ENCODE data around the gene COMP.
A peak's percentile ranks its signal among the peaks of the same experiment; 100 is the strongest.

Gene COMP

DNA sequence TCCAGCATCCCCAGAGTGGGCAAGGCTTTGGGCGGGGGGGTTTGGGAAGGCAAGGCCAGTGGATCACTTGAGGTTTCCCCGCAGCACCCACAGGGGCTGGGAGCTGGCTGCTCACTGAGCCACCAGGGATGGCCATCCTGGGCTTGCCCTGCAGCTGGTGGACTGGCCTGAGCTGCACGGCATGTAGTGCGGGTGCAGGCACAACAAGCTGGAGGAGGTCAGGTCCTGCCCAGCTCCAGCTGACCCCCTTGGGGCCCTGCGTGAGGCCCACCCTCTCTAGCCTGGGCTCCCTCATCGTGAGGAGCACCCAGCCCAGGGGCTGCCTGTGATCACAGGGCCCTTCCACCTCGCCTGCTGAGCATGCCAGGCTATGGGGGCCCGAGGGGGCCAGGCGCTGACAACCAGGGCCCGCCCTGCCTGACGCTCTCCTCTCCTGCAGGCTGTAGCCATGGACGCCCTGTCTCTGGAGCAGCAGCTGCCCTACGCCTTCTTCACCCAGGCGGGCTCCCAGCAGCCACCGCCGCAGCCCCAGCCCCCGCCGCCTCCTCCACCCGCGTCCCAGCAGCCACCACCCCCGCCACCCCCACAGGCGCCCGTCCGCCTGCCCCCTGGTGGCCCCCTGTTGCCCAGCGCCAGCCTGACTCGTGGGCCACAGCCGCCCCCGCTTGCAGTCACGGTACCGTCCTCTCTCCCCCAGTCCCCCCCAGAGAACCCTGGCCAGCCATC, 22.9 kb downstream of the COMP start:
- Histone ChIP-seq H3K27ac (ENCODE audit: low read length) (no peak overlapping the region), H3K9ac (ENCODE audit: low read length in 2 of 2) (no peak overlapping the region), H3K27me3 (ENCODE audit: control insufficient read depth in 1 of 2, insufficient read depth in 2 of 2, low read length in 2 of 2) (no peaks in the 10 kb centered on the region), H3K4me1 (ENCODE audit: control insufficient read depth, insufficient read depth, low read length) (no peaks in the 10 kb centered on the region), H3K36me3 (ENCODE audit: control insufficient read depth in 2 of 2, insufficient read depth in 2 of 2, low read length in 2 of 2) (no peaks in the 10 kb centered on the region), H3K4me3 (ENCODE audit: low read length in 2 of 2) (no peak overlapping the region), H3K9me3 (ENCODE audit: control insufficient read depth in 2 of 2, low read length in 2 of 2) (no peaks in the 10 kb centered on the region)

DNA sequence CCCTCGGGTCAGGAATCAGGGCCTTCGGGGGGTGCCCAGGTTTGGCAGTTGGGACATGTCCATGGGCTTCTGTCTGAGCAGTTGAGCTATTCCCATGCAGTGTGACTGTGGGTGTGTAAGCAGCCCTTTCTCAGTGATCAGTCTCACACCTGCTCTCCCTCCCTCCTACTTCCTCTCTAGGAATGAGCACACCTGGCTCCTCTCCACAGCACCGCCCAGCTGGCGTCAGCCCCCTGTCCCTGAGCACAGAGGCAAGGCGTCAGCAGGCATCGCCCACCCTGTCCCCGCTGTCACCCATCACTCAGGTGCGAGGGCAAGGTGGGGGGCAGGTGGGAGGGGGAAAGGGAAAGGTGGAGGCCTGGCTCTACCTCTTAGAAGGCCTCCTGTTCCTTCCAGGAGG, 25.9 kb downstream of the COMP start:
- Histone ChIP-seq H3K9me3 (ENCODE audit: control insufficient read depth in 2 of 2, low read length in 2 of 2) (no peaks in the 10 kb centered on the region), H3K9ac (ENCODE audit: low read length in 2 of 2) (no peak overlapping the region), H3K4me3 (ENCODE audit: low read length in 2 of 2) (no peak overlapping the region), H3K27ac (ENCODE audit: low read length) (no peak overlapping the region), H3K36me3 (ENCODE audit: control insufficient read depth in 2 of 2, insufficient read depth in 2 of 2, low read length in 2 of 2) (no peaks in the 10 kb centered on the region), H3K27me3 (ENCODE audit: control insufficient read depth in 1 of 2, insufficient read depth in 2 of 2, low read length in 2 of 2) (no peaks in the 10 kb centered on the region), H3K4me1 (ENCODE audit: control insufficient read depth, insufficient read depth, low read length) (peaks cover 19% of the 10 kb centered on the region)

GRCh38 chr19:18764591-18765051, 26.5 kb downstream of the COMP start:
- H3K9ac ChIP-seq (ENCODE audit: low read length in 2 of 2), result no peak overlapping the region
- no peaks in the 10 kb centered on the region for H3K27me3 ChIP-seq (ENCODE audit: control insufficient read depth in 1 of 2, insufficient read depth in 2 of 2, low read length in 2 of 2)
- H3K4me1 ChIP-seq (ENCODE audit: control insufficient read depth, insufficient read depth, low read length), result peaks cover 19% of the 10 kb centered on the region
- H3K27ac ChIP-seq (ENCODE audit: low read length), result no peak overlapping the region
- H3K36me3 ChIP-seq (ENCODE audit: control insufficient read depth in 2 of 2, insufficient read depth in 2 of 2, low read length in 2 of 2), result no peaks in the 10 kb centered on the region
- no peaks in the 10 kb centered on the region for H3K9me3 ChIP-seq (ENCODE audit: control insufficient read depth in 2 of 2, low read length in 2 of 2)
- no peak overlapping the region for H3K4me3 ChIP-seq (ENCODE audit: low read length in 2 of 2)

DNA sequence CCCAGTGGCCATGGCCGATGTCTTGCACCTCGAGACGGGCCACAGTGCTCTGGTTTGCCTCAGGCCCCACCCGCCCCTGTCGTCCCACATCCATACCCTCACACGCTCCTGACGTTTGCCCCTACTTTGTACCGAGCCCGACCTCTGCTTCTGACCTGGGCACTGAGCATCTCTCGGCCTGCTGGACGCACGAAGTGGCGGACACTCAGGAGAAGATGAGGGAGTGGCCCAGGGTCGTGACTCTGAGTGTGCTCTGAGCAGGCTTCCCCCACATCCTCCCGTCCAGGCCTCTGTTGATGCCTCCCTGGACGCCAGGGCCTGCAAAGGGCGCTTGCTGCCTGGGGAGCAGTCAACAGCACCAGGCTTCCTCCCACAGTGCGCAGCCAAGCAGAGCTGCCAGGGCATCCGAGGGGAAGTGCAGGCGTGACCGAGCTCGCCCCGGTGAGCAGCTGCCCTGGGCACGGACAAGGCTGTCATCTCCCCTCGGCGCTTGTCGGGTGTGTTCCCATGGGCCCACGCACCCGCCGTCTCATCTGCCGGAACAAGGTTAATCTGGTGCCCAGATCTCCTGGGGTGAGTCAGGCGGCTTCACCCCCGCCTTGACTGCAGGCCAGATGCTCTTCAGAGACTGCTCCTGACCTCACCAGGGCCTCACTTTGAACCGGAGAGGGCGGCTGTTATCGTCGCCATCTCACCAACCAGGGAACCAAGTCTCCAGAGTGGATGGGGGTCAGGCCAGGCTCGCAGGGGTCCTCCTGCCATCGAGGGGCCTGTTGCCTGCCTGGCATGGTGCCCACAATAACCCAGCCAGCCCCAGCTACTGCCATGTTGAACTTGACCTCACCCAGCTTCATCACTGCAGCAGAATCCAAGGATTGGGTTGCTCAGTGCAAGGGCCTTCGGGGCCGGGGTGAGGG, 27.2 kb downstream of the COMP start:
- no peak overlapping the region for H3K4me3 ChIP-seq (ENCODE audit: low read length in 2 of 2)
- no peak overlapping the region for H3K9ac ChIP-seq (ENCODE audit: low read length in 2 of 2)
- no peaks in the 10 kb centered on the region for H3K36me3 ChIP-seq (ENCODE audit: control insufficient read depth in 2 of 2, insufficient read depth in 2 of 2, low read length in 2 of 2)
- peaks cover 19% of the 10 kb centered on the region for H3K4me1 ChIP-seq (ENCODE audit: control insufficient read depth, insufficient read depth, low read length)
- H3K27me3 ChIP-seq (ENCODE audit: control insufficient read depth in 1 of 2, insufficient read depth in 2 of 2, low read length in 2 of 2), result no peaks in the 10 kb centered on the region
- H3K27ac ChIP-seq (ENCODE audit: low read length), result no peak overlapping the region
- H3K9me3 ChIP-seq (ENCODE audit: control insufficient read depth in 2 of 2, low read length in 2 of 2), result no peaks in the 10 kb centered on the region

- Histone ChIP-seq H3K4me1 (ENCODE audit: control insufficient read depth, insufficient read depth, low read length) (peaks cover 19% of the 10 kb centered on the region), H3K36me3 (ENCODE audit: control insufficient read depth in 2 of 2, insufficient read depth in 2 of 2, low read length in 2 of 2) (no peaks in the 10 kb centered on the region), H3K9ac (ENCODE audit: low read length in 2 of 2) (peak overlapping the region; percentile 51 to 55), H3K4me3 (ENCODE audit: low read length in 2 of 2) (peak overlapping the region in 1 of 2 donors; percentile 47), H3K27me3 (ENCODE audit: control insufficient read depth in 1 of 2, insufficient read depth in 2 of 2, low read length in 2 of 2) (no peaks in the 10 kb centered on the region), H3K27ac (ENCODE audit: low read length) (peak overlapping the region; percentile 84), H3K9me3 (ENCODE audit: control insufficient read depth in 2 of 2, low read length in 2 of 2) (no peaks in the 10 kb centered on the region)
Measured at GRCh38 chr19:18762125-18763023, 28.7 kb downstream of the COMP start.

GRCh38 chr19:18761531-18762110, 29.5 kb downstream of the COMP start:
- Histone ChIP-seq H3K27me3 (ENCODE audit: control insufficient read depth in 1 of 2, insufficient read depth in 2 of 2, low read length in 2 of 2) (no peaks in the 10 kb centered on the region), H3K4me1 (ENCODE audit: control insufficient read depth, insufficient read depth, low read length) (peaks cover 19% of the 10 kb centered on the region), H3K9ac (ENCODE audit: low read length in 2 of 2) (peak overlapping the region in 1 of 2 donors; percentile 51), H3K27ac (ENCODE audit: low read length) (peak overlapping the region; percentile 84), H3K36me3 (ENCODE audit: control insufficient read depth in 2 of 2, insufficient read depth in 2 of 2, low read length in 2 of 2) (peaks cover 0 to 2% of the 10 kb centered on the region in 2 donors), H3K4me3 (ENCODE audit: low read length in 2 of 2) (peak overlapping the region in 1 of 2 donors; percentile 47), H3K9me3 (ENCODE audit: control insufficient read depth in 2 of 2, low read length in 2 of 2) (no peaks in the 10 kb centered on the region)

GRCh38 chr19:18760440-18761383, 30.4 kb downstream of the COMP start:
- Histone ChIP-seq H3K9me3 (ENCODE audit: control insufficient read depth in 2 of 2, low read length in 2 of 2) (no peaks in the 10 kb centered on the region), H3K4me3 (ENCODE audit: low read length in 2 of 2) (no peak overlapping the region), H3K36me3 (ENCODE audit: control insufficient read depth in 2 of 2, insufficient read depth in 2 of 2, low read length in 2 of 2) (peaks cover 0 to 2% of the 10 kb centered on the region in 2 donors), H3K4me1 (ENCODE audit: control insufficient read depth, insufficient read depth, low read length) (peaks cover 19% of the 10 kb centered on the region), H3K27me3 (ENCODE audit: control insufficient read depth in 1 of 2, insufficient read depth in 2 of 2, low read length in 2 of 2) (no peaks in the 10 kb centered on the region), H3K9ac (ENCODE audit: low read length in 2 of 2) (no peak overlapping the region), H3K27ac (ENCODE audit: low read length) (peak overlapping the region; percentile 84)

DNA sequence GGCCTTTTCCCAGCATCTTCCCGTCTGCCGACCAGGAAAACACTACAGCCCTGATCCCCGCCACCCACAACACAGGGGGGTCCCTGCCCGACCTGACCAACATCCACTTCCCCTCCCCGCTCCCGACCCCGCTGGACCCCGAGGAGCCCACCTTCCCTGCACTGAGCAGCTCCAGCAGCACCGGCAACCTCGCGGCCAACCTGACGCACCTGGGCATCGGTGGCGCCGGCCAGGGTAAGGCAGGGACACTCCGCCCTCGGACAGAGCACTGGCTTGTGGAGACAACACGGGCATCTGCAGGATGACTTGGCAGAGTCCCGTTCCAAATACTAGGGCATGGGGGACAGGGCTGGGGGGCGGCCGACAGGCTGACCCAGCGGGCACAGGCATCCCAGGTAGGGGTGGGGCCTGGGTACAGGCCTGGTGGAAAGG, 31.1 kb downstream of the COMP start:
- Histone ChIP-seq H3K27me3 (ENCODE audit: control insufficient read depth in 1 of 2, insufficient read depth in 2 of 2, low read length in 2 of 2) (no peaks in the 10 kb centered on the region), H3K4me1 (ENCODE audit: control insufficient read depth, insufficient read depth, low read length) (peaks cover 19% of the 10 kb centered on the region), H3K36me3 (ENCODE audit: control insufficient read depth in 2 of 2, insufficient read depth in 2 of 2, low read length in 2 of 2) (peaks cover 0 to 2% of the 10 kb centered on the region in 2 donors), H3K9ac (ENCODE audit: low read length in 2 of 2) (no peak overlapping the region), H3K9me3 (ENCODE audit: control insufficient read depth in 2 of 2, low read length in 2 of 2) (no peaks in the 10 kb centered on the region), H3K27ac (ENCODE audit: low read length) (no peak overlapping the region), H3K4me3 (ENCODE audit: low read length in 2 of 2) (no peak overlapping the region)

- Histone ChIP-seq H3K36me3 (ENCODE audit: control insufficient read depth in 2 of 2, insufficient read depth in 2 of 2, low read length in 2 of 2) (peaks cover 0 to 2% of the 10 kb centered on the region in 2 donors), H3K4me1 (ENCODE audit: control insufficient read depth, insufficient read depth, low read length) (peaks cover 19% of the 10 kb centered on the region), H3K27ac (ENCODE audit: low read length) (no peak overlapping the region), H3K9me3 (ENCODE audit: control insufficient read depth in 2 of 2, low read length in 2 of 2) (no peaks in the 10 kb centered on the region), H3K27me3 (ENCODE audit: control insufficient read depth in 1 of 2, insufficient read depth in 2 of 2, low read length in 2 of 2) (no peaks in the 10 kb centered on the region), H3K9ac (ENCODE audit: low read length in 2 of 2) (no peak overlapping the region), H3K4me3 (ENCODE audit: low read length in 2 of 2) (no peak overlapping the region)
Measured at GRCh38 chr19:18759304-18759994, 31.7 kb downstream of the COMP start.
